Fibroblast of gingiva (primary cell): ENCODE measurements around the gene PTCH2.

ENCODE experiments used
- DNase-seq: peaks from one replicate; pipeline ENCODE4 v3.0.0-alpha.2; 2011; ENCODE audit warnings: low read depth

Gene PTCH2

GRCh38 chr1:44777969-44778635 is 65.0 kb downstream of the PTCH2 start:
- no peak for DNase-seq

- DNase-seq, result no peak
Measured at GRCh38 chr1:44777547-44777946, 65.5 kb downstream of the PTCH2 start.

GRCh38 chr1:44776730-44777068 is 66.4 kb downstream of the PTCH2 start:
- DNase-seq, result no peak

DNA sequence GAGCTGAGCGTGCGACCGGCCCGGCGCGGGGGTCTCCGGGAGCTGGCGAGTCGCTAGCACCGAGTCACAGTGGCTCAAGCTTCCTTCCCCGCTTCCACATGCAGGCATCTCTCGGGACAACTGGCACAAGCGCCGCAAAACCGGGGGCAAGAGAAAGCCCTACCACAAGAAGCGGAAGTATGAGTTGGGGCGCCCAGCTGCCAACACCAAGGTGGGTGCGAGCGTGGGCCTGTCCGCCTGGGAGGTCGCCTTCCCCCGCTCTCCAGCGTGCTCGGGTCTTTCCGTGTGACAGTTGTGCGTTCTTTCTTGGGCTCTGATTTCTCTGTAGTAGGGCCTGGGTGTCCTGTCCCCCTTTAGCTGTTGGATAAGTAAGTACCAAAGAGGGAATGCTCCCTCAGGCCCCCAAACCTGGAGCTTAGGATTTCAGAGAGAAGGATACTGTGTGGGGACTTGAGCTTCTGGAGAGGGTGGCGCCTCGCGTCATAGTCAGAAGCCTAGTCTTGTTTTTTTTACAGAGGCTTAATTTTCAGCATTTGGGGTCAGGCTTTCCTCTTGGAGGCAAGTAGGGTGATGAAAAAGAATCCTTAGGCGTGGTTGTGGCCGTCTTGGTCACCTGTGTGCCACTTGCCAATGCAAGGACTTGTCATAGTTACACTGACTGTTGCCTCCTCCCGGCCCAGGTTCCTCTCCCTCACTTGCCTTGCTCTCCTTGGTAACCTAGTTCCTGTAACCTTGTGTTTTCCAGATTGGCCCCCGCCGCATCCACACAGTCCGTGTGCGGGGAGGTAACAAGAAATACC is 66.9 kb downstream of the PTCH2 start:
- DNase-seq, result no peak

DNA sequence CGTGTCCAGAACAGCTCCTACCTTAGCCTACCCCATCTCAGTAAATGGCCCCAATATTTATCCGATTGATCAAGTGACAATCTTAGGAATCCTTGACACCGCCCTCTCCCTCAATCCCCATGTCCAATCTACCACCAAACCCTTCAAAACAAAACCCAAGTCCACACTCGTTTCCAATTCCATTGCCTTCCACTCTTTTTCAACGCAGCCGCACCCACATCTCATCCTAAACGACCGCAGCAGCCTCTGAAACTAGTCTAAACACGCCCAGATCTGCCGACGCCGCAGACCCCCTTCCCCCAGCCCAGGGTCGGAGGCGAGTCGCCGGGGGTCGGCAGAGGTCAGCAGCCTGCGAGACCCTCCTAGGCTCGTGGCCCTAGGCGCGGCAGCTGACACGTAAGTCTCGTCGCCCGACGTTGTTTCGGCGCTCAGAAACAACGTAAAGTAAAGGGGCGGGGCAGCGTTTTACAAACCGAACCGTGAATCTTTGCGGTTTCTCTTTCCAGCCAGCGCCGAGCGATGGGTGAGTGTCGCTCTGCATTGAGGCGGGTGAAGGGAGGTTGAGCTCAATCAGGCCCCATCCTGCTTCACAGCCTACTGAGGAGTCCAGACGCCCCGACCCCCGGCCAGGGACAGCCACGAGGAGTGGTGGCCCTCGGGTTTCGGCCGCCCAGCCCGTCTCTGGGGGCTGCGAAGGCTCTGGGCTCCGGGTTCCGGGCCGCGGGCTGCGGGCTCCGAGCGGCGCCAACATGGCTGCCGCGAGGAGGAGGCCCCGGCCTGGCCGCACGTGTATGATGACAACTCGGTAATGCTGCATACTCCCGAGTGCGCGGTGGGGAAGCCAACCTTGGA is 67.7 kb downstream of the PTCH2 start, which contains the start of gene RPS8:
Gene RPS8, plus strand, starts transcription at position 463 of the 852 bp plus-strand sequence. Its CDS starts 57 bp downstream, at position 520.
- peak; percentile 92 for DNase-seq
